ENCODE data around the gene CCDC87.

GRCh38 chr11:66559142-66559865 lies 33.6 kb downstream of the CCDC87 start:
- TF ChIP-seq CTCF (IDR thresholded peaks at IDR 0.05) (no peak), EP300 (IDR thresholded peaks at IDR 0.05) (no peak), POLR2A (IDR thresholded peaks at IDR 0.05) (no peak)

Data from sigmoid colon (tissue), 4 donors.